WTC11 (cell line): ENCODE measurements around the gene ZNF521. TPM values are rescaled to one million over a fixed set of nuclear protein-coding genes. Genes with fewer than 3 reads are reported as not detected.

ENCODE experiments used
- ATAC-seq: fragments of 200-7000 bp; cut with Tn5 transposase; 2 replicates; pipeline ENCODE4 v1.10.0; 2021; ENCODE audit warnings: mild to moderate bottlenecking, moderate library complexity
- CTCF ChIA-PET: fragments of 300-600 bp; sonication (Branson Sonifier 250); formaldehyde crosslinking; loops from one replicate; lab custom pipeline; 2021; ENCODE audit warnings: antibody characterized with exemption; lab: Charles Lee
- POLR2A ChIA-PET: fragments of 350-600 bp; sonication (Branson Sonifier 250); formaldehyde crosslinking; loops from one replicate; lab custom pipeline; 2021; ENCODE audit warnings: antibody characterized with exemption; lab: Charles Lee
- DNase-seq: peaks from one replicate; pipeline ENCODE4 v3.0.0; 2021; ENCODE audit warnings: low spot score
- H3K27ac Mint-ChIP-seq: 2 replicates; pipeline ENCODE4 v1.8.0; 2021; ENCODE audit warnings: mixed read lengths
- H3K27me3 Mint-ChIP-seq: 2 replicates; pipeline ENCODE4 v1.8.0; 2021; ENCODE audit warnings: low read depth, mild to moderate bottlenecking, moderate library complexity, mixed read lengths
- H3K36me3 Mint-ChIP-seq: 2 replicates; pipeline ENCODE4 v1.8.0; 2021; ENCODE audit warnings: mixed read lengths
- H3K4me1 Mint-ChIP-seq: 2 replicates; pipeline ENCODE4 v1.8.0; 2022; ENCODE audit warnings: mixed read lengths
- H3K4me3 Mint-ChIP-seq: 2 replicates; pipeline ENCODE4 v1.8.0; 2021; ENCODE audit warnings: mild to moderate bottlenecking, moderate library complexity, mixed read lengths
- H3K9me3 Mint-ChIP-seq: 2 replicates; pipeline ENCODE4 v1.8.0; 2021; ENCODE audit warnings: mixed read lengths
- AR ChIP-seq: fragments of 250-450 bp; sonication (Bioruptor Pico); IDR thresholded peaks from 2 replicates; pipeline ENCODE4 v1.9.0; 2021; ENCODE audit warnings: mild to moderate bottlenecking
- CREB1 ChIP-seq: sonication (generic); formaldehyde crosslinking; IDR thresholded peaks from 2 replicates; pipeline ENCODE4 v1.8.0; 2023; ENCODE audit warnings: mild to moderate bottlenecking, missing genetic modification reagents
- CTCF ChIP-seq: fragments of 200-600 bp; IDR thresholded peaks from 2 replicates; pipeline ENCODE4 v1.8.0; 2022; ENCODE audit warnings: antibody characterized with exemption
- E2F4 ChIP-seq: sonication (generic); formaldehyde crosslinking; IDR thresholded peaks from 2 replicates; pipeline ENCODE4 v1.8.1; 2022; ENCODE audit warnings: low read depth, mild to moderate bottlenecking, moderate library complexity, missing genetic modification reagents, borderline replicate concordance
- E2F5 ChIP-seq: sonication (generic); formaldehyde crosslinking; IDR thresholded peaks from 2 replicates; pipeline ENCODE4 v1.8.1; 2022; ENCODE audit warnings: mild to moderate bottlenecking, moderate library complexity, missing genetic modification reagents
- ELF4 ChIP-seq: sonication (generic); formaldehyde crosslinking; IDR thresholded peaks from 2 replicates; pipeline ENCODE4 v1.8.1; 2022; ENCODE audit warnings: low read depth, mild to moderate bottlenecking, moderate library complexity, missing genetic modification reagents
- EMX1 ChIP-seq: fragments of 250-450 bp; sonication (Bioruptor Pico); IDR thresholded peaks from 2 replicates; pipeline ENCODE4 v1.8.0; 2021; ENCODE audit warnings: mild to moderate bottlenecking
- ETV6 ChIP-seq: sonication (generic); formaldehyde crosslinking; IDR thresholded peaks from 2 replicates; pipeline ENCODE4 v1.8.1; 2022; ENCODE audit warnings: mild to moderate bottlenecking, missing genetic modification reagents
- FOXP1 ChIP-seq: sonication (generic); formaldehyde crosslinking; IDR thresholded peaks from 2 replicates; pipeline ENCODE4 v1.8.0; 2022; ENCODE audit warnings: missing genetic modification reagents, mild to moderate bottlenecking, moderate library complexity, borderline replicate concordance
- IRF2 ChIP-seq: sonication (generic); formaldehyde crosslinking; IDR thresholded peaks from 2 replicates; pipeline ENCODE4 v1.8.0; 2022; ENCODE audit warnings: low read depth, missing genetic modification reagents, borderline replicate concordance
- JAZF1 ChIP-seq: fragments of 250-450 bp; sonication (Bioruptor Pico); IDR thresholded peaks from 2 replicates; pipeline ENCODE4 v1.9.0; 2021; ENCODE audit warnings: moderate library complexity, mild to moderate bottlenecking, inconsistent platforms
- JUN ChIP-seq: sonication (generic); formaldehyde crosslinking; IDR thresholded peaks from 2 replicates; pipeline ENCODE4 v1.8.0; 2023; ENCODE audit warnings: mild to moderate bottlenecking, missing genetic modification reagents
- KAT7 ChIP-seq: sonication (generic); formaldehyde crosslinking; IDR thresholded peaks from 2 replicates; pipeline ENCODE4 v1.8.1; 2023; ENCODE audit warnings: missing genetic modification reagents, mild to moderate bottlenecking, borderline replicate concordance
- MAX ChIP-seq: sonication (generic); formaldehyde crosslinking; IDR thresholded peaks from 2 replicates; pipeline ENCODE4 v1.8.0; 2022; ENCODE audit warnings: mild to moderate bottlenecking, missing genetic modification reagents
- MLX ChIP-seq: sonication (generic); formaldehyde crosslinking; IDR thresholded peaks from 2 replicates; pipeline ENCODE4 v1.8.1; 2023; ENCODE audit warnings: mild to moderate bottlenecking, missing genetic modification reagents, moderate library complexity
- MYBL2 ChIP-seq: sonication (generic); formaldehyde crosslinking; IDR thresholded peaks from 2 replicates; pipeline ENCODE4 v1.8.1; 2023; ENCODE audit warnings: mild to moderate bottlenecking, moderate library complexity, missing genetic modification reagents
- NFE2L1 ChIP-seq: sonication (generic); formaldehyde crosslinking; IDR thresholded peaks from 2 replicates; pipeline ENCODE4 v1.8.1; 2023; ENCODE audit warnings: missing genetic modification reagents
- NR1H2 ChIP-seq: sonication (generic); formaldehyde crosslinking; IDR thresholded peaks from 2 replicates; pipeline ENCODE4 v1.9.0; 2021; ENCODE audit warnings: mild to moderate bottlenecking, moderate library complexity, missing genetic modification reagents
- RELA ChIP-seq: sonication (generic); formaldehyde crosslinking; IDR thresholded peaks from 2 replicates; pipeline ENCODE4 v1.8.1; 2022; ENCODE audit warnings: missing genetic modification reagents, mild to moderate bottlenecking, borderline replicate concordance
- SMAD3 ChIP-seq: sonication (generic); formaldehyde crosslinking; IDR thresholded peaks from 2 replicates; pipeline ENCODE4 v1.8.0; 2022; ENCODE audit warnings: missing genetic modification reagents, mild to moderate bottlenecking, borderline replicate concordance
- SMAD4 ChIP-seq: sonication (generic); formaldehyde crosslinking; IDR thresholded peaks from 2 replicates; pipeline ENCODE4 v1.8.0; 2022; ENCODE audit warnings: mild to moderate bottlenecking, missing genetic modification reagents
- TP53 ChIP-seq: sonication (generic); formaldehyde crosslinking; IDR thresholded peaks from 2 replicates; pipeline ENCODE4 v1.8.1; 2023; ENCODE audit warnings: mild to moderate bottlenecking, missing genetic modification reagents
- ZNF219 ChIP-seq: sonication (generic); formaldehyde crosslinking; IDR thresholded peaks from 2 replicates; pipeline ENCODE4 v1.8.0; 2023; ENCODE audit warnings: missing genetic modification reagents, mild to moderate bottlenecking, borderline replicate concordance
- ZNF263 ChIP-seq: sonication (generic); formaldehyde crosslinking; IDR thresholded peaks from 2 replicates; pipeline ENCODE4 v1.8.1; 2022; ENCODE audit warnings: low read depth, mild to moderate bottlenecking, moderate library complexity, missing genetic modification reagents
- ZNF396 ChIP-seq: fragments of 250-450 bp; sonication (Bioruptor Pico); IDR thresholded peaks from 2 replicates; pipeline ENCODE4 v1.8.0; 2021; ENCODE audit warnings: mild to moderate bottlenecking, moderate library complexity, borderline replicate concordance
- total RNA-seq: library from RNA; stranded (reverse); gene quantifications from 3 replicates; pipeline ENCODE4 v1.2.3, GENCODE V29; 2021

The ZNF521 gene
- total RNA-seq, 1 experiment from 2014 or later, result 15.3 TPM

GRCh38 chr18:25132786-25133496, 219.0 kb downstream of the ZNF521 start (continued):
- no peak for TF ChIP-seq NFE2L1 (CRISPR knock-in tag)

- H3K27me3 Mint-ChIP-seq, result no peaks in the 10 kb centered on the region
- no peak for TF ChIP-seq ZNF263 (CRISPR knock-in tag)
- TF ChIP-seq FOXP1 (CRISPR knock-in tag), result no peak
- TF ChIP-seq JAZF1, result no peak
- no peak for TF ChIP-seq MAX
- TF ChIP-seq NR1H2 (CRISPR knock-in tag), result no peak
- TF ChIP-seq SMAD3 (CRISPR knock-in tag), result no peak
- TF ChIP-seq TP53, result no peak
- TF ChIP-seq NFE2L1 (CRISPR knock-in tag), result no peak
- TF ChIP-seq SMAD4 (CRISPR knock-in tag), result no peak
- no peak for TF ChIP-seq ETV6 (CRISPR knock-in tag)
- TF ChIP-seq ELF4, result no peak
- no peak for TF ChIP-seq RELA (CRISPR knock-in tag)
- TF ChIP-seq CTCF, result no peak
- no peak for TF ChIP-seq E2F5
- no peak for TF ChIP-seq CREB1
- ChIA-PET CTCF (no interaction called here), POLR2A (no interaction called here)
- DNase-seq, result no peak
- H3K27ac Mint-ChIP-seq, result no peak overlapping the region
- no peak overlapping the region for H3K4me3 Mint-ChIP-seq
- H3K9me3 Mint-ChIP-seq, result 0 out of 2 replicates have a peak, but pooled peaks cover 1% of the 10 kb centered on the region
- H3K4me1 Mint-ChIP-seq, result peaks cover 14% of the 10 kb centered on the region; the same call in 1 of the 2 replicates
- H3K36me3 Mint-ChIP-seq, result no peaks in the 10 kb centered on the region
- ATAC-seq, result no peak
Observed at GRCh38 chr18:25126751-25127150, 225.2 kb downstream of the ZNF521 start.

- ChIA-PET CTCF (no interaction called here), POLR2A (no interaction called here)
- Mint-ChIP-seq H3K4me1 (peaks cover 14% of the 10 kb centered on the region; the same call in 1 of the 2 replicates), H3K9me3 (peaks cover 4% of the 10 kb centered on the region; the same call in 1 of the 2 replicates), H3K4me3 (no peak overlapping the region), H3K27me3 (no peaks in the 10 kb centered on the region), H3K36me3 (no peaks in the 10 kb centered on the region), H3K27ac (no peak overlapping the region)
- ATAC-seq, result no peak
- no peak for DNase-seq
- TF ChIP-seq MLX (CRISPR knock-in tag) (no peak), AR (CRISPR knock-in tag) (no peak), IRF2 (no peak), JUN (CRISPR knock-in tag) (no peak), KAT7 (CRISPR knock-in tag) (no peak), ELF4 (no peak), EMX1 (CRISPR knock-in tag) (no peak), MYBL2 (no peak), ZNF396 (CRISPR knock-in tag) (no peak), ZNF219 (no peak), CTCF (no peak), E2F4 (no peak)
Observed at GRCh38 chr18:25125680-25126079, 226.3 kb downstream of the ZNF521 start.
